HG03460 (cell line): Measurements from ENCODE around the gene ACSS3.

Experiments used
- ATAC-seq: cut with Tn5 transposase; IDR thresholded peaks from one replicate; pipeline ENCODE4 v1.9.1; 2021; ENCODE audit not compliant: unreplicated experiment

ACSS3 gene

DNA sequence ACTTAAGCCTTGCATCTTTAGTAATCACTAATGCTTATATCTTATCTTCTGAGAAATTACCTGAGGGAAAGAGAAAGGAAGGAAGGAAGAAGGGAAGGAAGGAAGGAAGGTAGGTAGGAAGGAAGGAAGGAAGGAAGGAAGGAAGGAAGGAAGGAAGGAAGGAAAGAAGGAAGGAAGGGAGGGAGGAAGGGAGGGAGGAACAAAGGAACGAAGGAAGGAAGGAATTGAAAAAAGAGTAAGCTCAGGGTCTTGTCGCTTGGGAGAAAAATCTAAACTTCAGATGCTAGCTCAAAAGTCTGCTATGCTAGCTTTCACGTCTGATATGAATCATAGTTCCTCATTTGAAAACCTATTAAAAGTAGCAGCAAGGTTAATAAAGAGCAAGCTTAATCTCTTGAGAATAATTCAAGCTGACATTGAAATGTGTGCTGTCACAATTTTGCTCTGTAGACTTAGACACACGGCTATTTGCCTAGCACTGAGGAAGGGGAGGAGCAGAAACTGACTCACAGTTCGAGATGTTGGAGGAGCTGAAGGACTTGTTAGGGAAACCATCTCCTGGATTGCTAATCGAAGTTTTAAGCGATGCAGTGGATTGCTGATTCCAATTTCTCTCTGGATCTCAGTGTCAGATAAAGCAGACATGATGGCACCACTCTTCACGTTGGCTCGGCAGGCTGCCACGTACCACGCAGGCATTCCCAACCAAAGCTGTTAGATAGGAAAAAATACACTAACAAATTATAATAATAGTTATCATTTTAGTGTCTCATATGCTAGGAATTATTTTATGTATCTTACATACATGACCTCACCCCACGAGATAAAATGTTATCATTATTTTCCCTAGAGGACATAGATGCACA, 216.7 kb downstream of the ACSS3 start:
- no peak for ATAC-seq

GRCh38 chr12:81295251-81295650, 217.4 kb downstream of the ACSS3 start:
- no peak for ATAC-seq

- no peak for ATAC-seq
Measured at GRCh38 chr12:81296556-81297305, 218.9 kb downstream of the ACSS3 start.

DNA sequence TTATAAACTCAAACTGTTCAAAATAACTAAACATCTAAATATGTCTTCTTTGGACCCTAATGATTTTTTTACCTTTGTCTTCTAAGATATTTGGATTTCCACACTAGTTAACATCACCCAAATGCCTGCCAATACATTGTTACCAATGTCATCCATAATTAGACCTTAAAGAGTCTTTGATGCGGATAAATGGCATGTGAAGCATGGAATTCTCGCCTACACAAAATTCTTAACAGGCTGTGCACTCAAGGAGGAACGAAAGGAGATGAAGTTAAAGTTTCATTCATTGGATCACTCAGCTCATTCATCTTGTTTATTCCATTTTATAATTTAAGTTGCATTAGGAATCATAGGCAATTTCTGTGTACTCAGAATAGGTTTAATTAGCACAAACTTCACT, 219.7 kb downstream of the ACSS3 start:
- ATAC-seq = no peak

DNA sequence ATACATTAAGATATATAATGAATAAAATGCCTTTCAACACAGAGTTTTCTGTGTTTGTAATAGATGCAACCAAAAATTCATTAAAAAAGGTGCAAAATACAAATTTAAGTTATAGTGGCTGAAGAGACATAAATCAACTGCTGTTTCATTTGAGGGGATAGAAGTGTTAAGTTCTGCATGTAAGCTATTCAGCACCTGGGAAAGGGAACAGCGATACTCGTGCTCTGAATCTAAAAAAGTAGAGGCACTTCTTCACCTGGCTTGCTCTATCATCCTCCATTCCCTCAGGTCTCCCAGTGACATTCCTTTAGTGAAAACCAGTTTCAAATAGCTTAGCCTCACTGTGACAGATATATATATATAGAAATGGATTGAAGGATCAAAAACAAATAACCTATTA, 222.6 kb downstream of the ACSS3 start:
- no peak for ATAC-seq

DNA sequence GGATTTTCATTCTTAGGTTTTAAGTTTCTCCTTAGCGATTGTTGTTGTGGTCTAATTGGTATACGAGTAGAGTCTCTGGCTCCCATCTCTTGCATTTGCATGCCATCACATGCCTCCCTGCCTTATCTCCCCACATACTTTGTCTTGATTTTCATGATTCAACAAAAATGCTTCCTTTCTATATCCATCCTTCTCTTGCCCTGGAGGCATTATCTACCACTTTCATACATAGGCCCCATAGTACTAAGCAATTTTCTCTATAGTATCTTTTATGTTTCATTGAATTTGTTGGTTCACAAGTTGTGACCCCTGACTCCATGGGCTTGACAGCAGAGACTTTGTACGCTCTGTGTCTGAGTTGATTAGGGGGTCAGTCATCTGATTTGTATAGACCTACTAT, 226.1 kb downstream of the ACSS3 start:
- no peak for ATAC-seq
